Measurements from ENCODE around the gene PDXDC1. TPM values are rescaled to one million over a fixed set of nuclear protein-coding genes. Genes with fewer than 3 reads are reported as not detected.
"Not testable (repeated sequence)": the region's sequence is repeated elsewhere in the genome, so short reads cannot be mapped to it uniquely, and the experiment has no call there.

PDXDC1 gene
- total RNA-seq, 1 experiment from 2014 or later, result 94.3 TPM

DNA sequence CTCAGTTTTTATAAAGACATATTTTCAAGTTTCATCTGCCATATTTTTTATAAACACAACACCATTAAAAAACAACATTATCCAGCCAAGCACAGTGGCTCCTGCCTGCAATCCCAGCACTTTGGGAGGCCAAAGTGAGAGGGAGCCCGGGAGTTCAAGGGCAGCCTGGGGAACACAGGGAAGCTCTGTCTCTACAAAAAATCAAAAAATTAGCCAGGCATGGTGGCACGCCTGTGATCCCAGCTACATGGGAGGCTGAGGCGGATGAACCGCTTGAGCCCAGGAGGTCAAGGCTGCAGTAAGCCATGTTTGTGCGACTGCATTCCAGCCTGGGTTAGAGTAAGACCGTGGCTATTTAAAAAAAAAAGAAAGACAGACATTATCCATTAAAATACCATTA, 98.3 kb downstream of the PDXDC1 start:
- intact Hi-C loops (cut with micrococcal nuclease), result no loop called here
- no peak for DNase-seq (ENCODE audit: low read depth, low spot score)
- no peak overlapping the region for H3K9ac ChIP-seq (ENCODE audit: low read length)
- 0 out of 2 replicates have a peak, but pooled peaks cover 4% of the 10 kb centered on the region for H3K79me2 ChIP-seq (ENCODE audit: insufficient read depth, low read length)
- no peaks in the 10 kb centered on the region for H4K20me1 ChIP-seq (ENCODE audit: insufficient read depth)
- no peak overlapping the region for H3K4me2 ChIP-seq (ENCODE audit: low read length)
- H3K9me3 ChIP-seq (ENCODE audit: control insufficient read depth in 1 of 2, insufficient read depth in 1 of 2, low read depth in 1 of 2, low read length in 2 of 2), result no peaks in the 10 kb centered on the region
- TF ChIP-seq ZFX (IDR thresholded peaks at IDR 0.05), result no peak
- peaks cover 31 to 38% of the 10 kb centered on the region in 2 experiments for H3K36me3 ChIP-seq (ENCODE audit: control insufficient read depth in 1 of 2, insufficient read depth in 2 of 2, low read length in 2 of 2)
- no peak for ATAC-seq
- ChIA-PET POLR2A (no interaction called here), RAD21 (ENCODE audit: low non-redundant PET in 1 of 2, low total read pairs in 2 of 2, uncharacterized antibody in 2 of 2, unreplicated experiment in 2 of 2) (no interaction called here), CTCF (interaction anchor here (0.8 to 1.2 kb wide), 3 partner anchors 10 to 21 kb away, joined by 3 read pairs; partner anchors contain the start of gene RRN3)
- no peak overlapping the region for H2AFZ ChIP-seq (ENCODE audit: low read depth, low read length, poor library complexity, severe bottlenecking)
- no TSS peak for BruUV-seq (replicated peaks)
- no peaks in the 10 kb centered on the region for H3K27me3 ChIP-seq (ENCODE audit: insufficient read depth, low read length)
- no peaks in the 10 kb centered on the region for H3K9me2 ChIP-seq (ENCODE audit: insufficient read depth)
- no peak overlapping the region for H3K4me3 ChIP-seq (replicated peaks in 1 of 2; ENCODE audit: low read depth in 1 of 2, low read length in 2 of 2)
- no peak overlapping the region for H3K27ac ChIP-seq (ENCODE audit: low read depth, low read length)
- H3K4me1 ChIP-seq (ENCODE audit: control insufficient read depth in 1 of 2, insufficient read depth in 2 of 2, low read length in 2 of 2), result no peaks in the 10 kb centered on the region

DNA sequence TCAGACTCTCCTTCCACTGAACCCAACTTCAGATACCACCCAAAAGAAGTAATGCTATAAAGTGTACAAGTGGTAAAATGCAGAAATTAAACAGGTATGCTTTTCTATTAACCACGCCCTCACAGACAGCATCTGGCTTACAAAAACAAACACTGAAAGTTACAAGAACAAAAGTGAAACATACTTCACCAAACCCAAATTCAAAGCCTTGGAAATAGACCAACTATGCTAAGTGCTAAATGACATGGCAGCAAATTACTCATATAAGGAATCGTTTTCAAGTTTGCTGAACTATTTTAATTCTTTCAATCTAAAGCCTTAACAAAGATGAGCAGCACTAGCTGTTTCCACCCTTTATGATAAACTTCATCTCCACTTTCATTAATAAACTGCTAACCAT, 101.3 kb downstream of the PDXDC1 start:
- CTCF ChIA-PET; DNase-seq (ENCODE audit: low read depth, low spot score); intact Hi-C loops (cut with micrococcal nuclease); H3K4me3 ChIP-seq (replicated peaks in 1 of 2; ENCODE audit: low read depth in 1 of 2, low read length in 2 of 2); H4K20me1 ChIP-seq (ENCODE audit: insufficient read depth); BruUV-seq (replicated peaks); H2AFZ ChIP-seq (ENCODE audit: low read depth, low read length, poor library complexity, severe bottlenecking); H3K4me1 ChIP-seq (ENCODE audit: control insufficient read depth in 1 of 2, insufficient read depth in 2 of 2, low read length in 2 of 2); ATAC-seq; POLR2A ChIA-PET; H3K27me3 ChIP-seq (ENCODE audit: insufficient read depth, low read length); H3K9me3 ChIP-seq (ENCODE audit: control insufficient read depth in 1 of 2, insufficient read depth in 1 of 2, low read depth in 1 of 2, low read length in 2 of 2); H3K9me2 ChIP-seq (ENCODE audit: insufficient read depth); H3K4me2 ChIP-seq (ENCODE audit: low read length); RAD21 ChIA-PET (ENCODE audit: low non-redundant PET in 1 of 2, low total read pairs in 2 of 2, uncharacterized antibody in 2 of 2, unreplicated experiment in 2 of 2); H3K79me2 ChIP-seq (ENCODE audit: insufficient read depth, low read length); H3K9ac ChIP-seq (ENCODE audit: low read length); H3K27ac ChIP-seq (ENCODE audit: low read depth, low read length): not testable (repeated sequence)
- peaks cover 17 to 35% of the 10 kb centered on the region in 2 experiments for H3K36me3 ChIP-seq (ENCODE audit: control insufficient read depth in 1 of 2, insufficient read depth in 2 of 2, low read length in 2 of 2)

DNA sequence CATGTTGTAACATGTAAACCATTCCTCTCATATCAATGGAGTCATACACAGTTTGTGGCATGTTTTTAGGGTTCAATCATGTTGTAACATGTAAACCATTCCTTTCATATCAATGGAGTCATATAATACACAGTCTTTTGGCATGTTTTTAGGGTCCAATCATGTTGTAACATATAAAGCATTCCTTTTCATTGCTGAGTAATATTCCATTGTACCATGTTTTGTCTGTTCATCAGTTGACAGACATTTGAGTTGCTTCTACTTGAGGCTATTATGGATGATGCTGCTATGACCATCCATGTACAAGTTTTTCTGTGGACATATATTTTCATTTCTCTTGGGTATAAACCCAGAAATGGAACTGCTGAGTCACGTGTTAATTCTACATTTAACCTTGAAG, 106.1 kb downstream of the PDXDC1 start:
- H3K27me3 ChIP-seq (ENCODE audit: insufficient read depth, low read length); H3K4me1 ChIP-seq (ENCODE audit: control insufficient read depth in 1 of 2, insufficient read depth in 2 of 2, low read length in 2 of 2); POLR2A ChIA-PET; H3K79me2 ChIP-seq (ENCODE audit: insufficient read depth, low read length); H3K9me2 ChIP-seq (ENCODE audit: insufficient read depth); H3K9ac ChIP-seq (ENCODE audit: low read length); H2AFZ ChIP-seq (ENCODE audit: low read depth, low read length, poor library complexity, severe bottlenecking); DNase-seq (ENCODE audit: low read depth, low spot score); H3K4me3 ChIP-seq (replicated peaks in 1 of 2; ENCODE audit: low read depth in 1 of 2, low read length in 2 of 2); H3K27ac ChIP-seq (ENCODE audit: low read depth, low read length); BruUV-seq (replicated peaks); RAD21 ChIA-PET (ENCODE audit: low non-redundant PET in 1 of 2, low total read pairs in 2 of 2, uncharacterized antibody in 2 of 2, unreplicated experiment in 2 of 2); H3K9me3 ChIP-seq (ENCODE audit: control insufficient read depth in 1 of 2, insufficient read depth in 1 of 2, low read depth in 1 of 2, low read length in 2 of 2); intact Hi-C loops (cut with micrococcal nuclease); ATAC-seq; H4K20me1 ChIP-seq (ENCODE audit: insufficient read depth); H3K4me2 ChIP-seq (ENCODE audit: low read length); CTCF ChIA-PET: not testable (repeated sequence)
- H3K36me3 ChIP-seq (ENCODE audit: control insufficient read depth in 1 of 2, insufficient read depth in 2 of 2, low read length in 2 of 2), result peaks cover 8 to 13% of the 10 kb centered on the region in 2 experiments

DNA sequence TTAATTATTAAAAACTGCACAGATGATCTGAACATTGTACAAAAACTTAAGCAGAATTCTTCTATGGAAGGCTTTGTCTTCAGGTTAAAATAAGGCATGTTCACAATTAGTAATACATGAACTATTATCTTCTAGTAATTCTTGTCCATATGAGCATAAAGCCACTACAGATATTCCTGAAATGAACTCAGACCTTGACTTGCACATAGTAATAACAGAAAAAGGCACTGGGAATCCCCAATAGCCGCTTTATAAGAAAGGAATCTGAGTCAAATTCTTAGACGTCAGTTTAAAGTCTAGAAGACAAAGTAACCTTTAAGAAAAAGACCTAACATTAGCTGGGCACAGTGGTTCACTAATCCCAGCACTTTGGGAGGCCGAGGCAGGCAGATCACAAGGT, 108.0 kb downstream of the PDXDC1 start:
- ATAC-seq; DNase-seq (ENCODE audit: low read depth, low spot score); H3K9me2 ChIP-seq (ENCODE audit: insufficient read depth); CTCF ChIA-PET; H3K27ac ChIP-seq (ENCODE audit: low read depth, low read length); H3K4me3 ChIP-seq (replicated peaks in 1 of 2; ENCODE audit: low read depth in 1 of 2, low read length in 2 of 2); H3K4me2 ChIP-seq (ENCODE audit: low read length); H3K9ac ChIP-seq (ENCODE audit: low read length); H3K36me3 ChIP-seq (ENCODE audit: control insufficient read depth in 1 of 2, insufficient read depth in 2 of 2, low read length in 2 of 2); H4K20me1 ChIP-seq (ENCODE audit: insufficient read depth); H3K9me3 ChIP-seq (ENCODE audit: control insufficient read depth in 1 of 2, insufficient read depth in 1 of 2, low read depth in 1 of 2, low read length in 2 of 2); BruUV-seq (replicated peaks); RAD21 ChIA-PET (ENCODE audit: low non-redundant PET in 1 of 2, low total read pairs in 2 of 2, uncharacterized antibody in 2 of 2, unreplicated experiment in 2 of 2); H3K4me1 ChIP-seq (ENCODE audit: control insufficient read depth in 1 of 2, insufficient read depth in 2 of 2, low read length in 2 of 2); intact Hi-C loops (cut with micrococcal nuclease); POLR2A ChIA-PET; H2AFZ ChIP-seq (ENCODE audit: low read depth, low read length, poor library complexity, severe bottlenecking); H3K27me3 ChIP-seq (ENCODE audit: insufficient read depth, low read length): not testable (repeated sequence)
- H3K79me2 ChIP-seq (ENCODE audit: insufficient read depth, low read length), result peaks cover 16% of the 10 kb centered on the region
